NCI-H526 (cell line): ENCODE measurements around the gene RNPS1.
"Not testable (repeated sequence)": the region's sequence is repeated elsewhere in the genome, so short reads cannot be mapped to it uniquely, and the experiment has no call there.

Experiments used
- DNase-seq, 2 experiments: peaks; one replicate each; lab custom pipeline; 2025; lab: John Stamatoyannopoulos, UW

Gene RNPS1

GRCh38 chr16:2257726-2258125, 10.2 kb downstream of the RNPS1 start:
- DNase-seq: no peak

- DNase-seq: no peak
Measured at GRCh38 chr16:2256531-2257140, 11.3 kb downstream of the RNPS1 start.

- no peak for DNase-seq
Measured at GRCh38 chr16:2253293-2253692, 14.6 kb downstream of the RNPS1 start.

- DNase-seq: no peak
Measured at GRCh38 chr16:2252806-2253148, 15.1 kb downstream of the RNPS1 start.

GRCh38 chr16:2251296-2252111, 16.4 kb downstream of the RNPS1 start, which contains the start of gene ECI1:
ECI1 (minus strand) TSS chr16:2251587; CDS start chr16:2251566, 21 bp downstream.
- DNase-seq: peak; percentile 57 to 90

GRCh38 chr16:2250652-2251295, 17.2 kb downstream of the RNPS1 start:
- no peak for DNase-seq

GRCh38 chr16:2246301-2246885, 21.5 kb downstream of the RNPS1 start:
- no peak for DNase-seq

GRCh38 chr16:2244926-2245795, 22.8 kb downstream of the RNPS1 start:
- DNase-seq: no peak

- no peak for DNase-seq
Measured at GRCh38 chr16:2244301-2244700, 23.6 kb downstream of the RNPS1 start.

GRCh38 chr16:2243781-2244180, 24.1 kb downstream of the RNPS1 start:
- no peak for DNase-seq

- peak in 1 of 2 experiments; percentile 14 for DNase-seq
Measured at GRCh38 chr16:2243031-2243528, 24.8 kb downstream of the RNPS1 start.

GRCh38 chr16:2242598-2242997, 25.3 kb downstream of the RNPS1 start:
- DNase-seq: no peak

- DNase-seq: not testable (repeated sequence)
Measured at GRCh38 chr16:2240331-2240730, 27.6 kb downstream of the RNPS1 start.

GRCh38 chr16:2238838-2239675, 28.9 kb downstream of the RNPS1 start:
- peak in 1 of 2 experiments; percentile 13 for DNase-seq

- DNase-seq: no peak
Measured at GRCh38 chr16:2238150-2238837, 29.6 kb downstream of the RNPS1 start.

- peak in 1 of 2 experiments; percentile 43 for DNase-seq
Measured at GRCh38 chr16:2237493-2238149, 30.3 kb downstream of the RNPS1 start.

- DNase-seq: no peak
Measured at GRCh38 chr16:2237102-2237482, 30.8 kb downstream of the RNPS1 start.

- DNase-seq: peak in 1 of 2 experiments; percentile 44
Measured at GRCh38 chr16:2236337-2237101, 31.4 kb downstream of the RNPS1 start, which contains the start of gene DNASE1L2. DNASE1L2 (plus strand) TSS chr16:2236444; CDS start chr16:2236817, 373 bp downstream.
